ENCODE measurements around the gene COL11A2. TPM values are rescaled to one million over a fixed set of nuclear protein-coding genes. Genes with fewer than 3 reads are reported as not detected.

The COL11A2 gene
- total RNA-seq, 1 experiment from 2014 or later = 2.3 TPM

GRCh38 chr6:33211666-33212422 is 19.6 kb upstream of the COL11A2 start:
- Histone ChIP-seq H3K4ac (ENCODE audit: low read depth, low read length) (no peak overlapping the region), H3K4me2 (ENCODE audit: insufficient read depth, insufficient read length, low read length) (no peak overlapping the region), H2BK5ac (ENCODE audit: insufficient read length, low read length) (no peak overlapping the region), H3K23ac (ENCODE audit: insufficient read length, low read depth, low read length) (no peak overlapping the region), H2BK120ac (ENCODE audit: low read depth, low read length, poor library complexity, severe bottlenecking) (no peak overlapping the region), H3K56ac (ENCODE audit: insufficient read length, low read depth, low read length) (no peak overlapping the region), H2BK15ac (ENCODE audit: low read depth, low read length) (no peak overlapping the region), H3K9ac (ENCODE audit: extremely low read depth, insufficient read length, low read length) (no peak overlapping the region), H4K5ac (ENCODE audit: insufficient read length, low read depth, low read length) (no peak overlapping the region), H4K91ac (ENCODE audit: insufficient read length, low read depth, low read length) (no peak overlapping the region), H3K27ac (ENCODE audit: insufficient read length, low read depth, low read length) (no peak overlapping the region), H3K27me3 (ENCODE audit: insufficient read depth, low read length) (peaks cover 46% of the 10 kb centered on the region), H3K18ac (ENCODE audit: insufficient read length, low read depth, low read length) (no peak overlapping the region), H3K9me3 (ENCODE audit: control insufficient read depth, low read depth, low read length) (no peaks in the 10 kb centered on the region), H3K14ac (ENCODE audit: insufficient read depth, low read length) (no peak overlapping the region), H3K4me1 (ENCODE audit: insufficient read depth, low read length) (no peaks in the 10 kb centered on the region), H3T11ph (ENCODE audit: low read length) (no peak overlapping the region), H4K8ac (replicated peaks; ENCODE audit: insufficient read length, low read depth, low read length) (no peak overlapping the region), H3K23me2 (ENCODE audit: insufficient read length, low read depth, low read length, poor library complexity, severe bottlenecking) (peaks cover 20% of the 10 kb centered on the region), H4K20me1 (ENCODE audit: control insufficient read depth, insufficient read depth, insufficient read length) (peaks cover 3% of the 10 kb centered on the region), H3K79me2 (ENCODE audit: insufficient read depth, low read length) (no peaks in the 10 kb centered on the region), H2BK20ac (ENCODE audit: low read depth, low read length, poor library complexity, severe bottlenecking) (no peak overlapping the region), H2BK12ac (ENCODE audit: insufficient read length, low read depth, low read length) (no peak overlapping the region), H2AK5ac (ENCODE audit: insufficient read length, low read length) (no peak overlapping the region), H3K79me1 (ENCODE audit: insufficient read depth, low read depth, low read length, poor library complexity, severe bottlenecking) (no peaks in the 10 kb centered on the region), H2AFZ (ENCODE audit: low read length) (no peak overlapping the region)
- H3K27ac Mint-ChIP-seq = no peak overlapping the region; a peak in 1 of 7 replicates
- H3K4me1 Mint-ChIP-seq = peaks cover 33 to 48% of the 10 kb centered on the region in 2 experiments
- peaks cover 82% of the 10 kb centered on the region for H3K27me3 Mint-ChIP-seq (ENCODE audit: low read depth)
- H3K36me3 Mint-ChIP-seq (ENCODE audit: insufficient read depth in 1 of 3, low read depth in 3 of 3) = peaks cover 7 to 24% (median 16%) of the 10 kb centered on the region in 3 experiments; a peak in 6 of 7 replicates
- TF ChIP-seq, protein P1, sequence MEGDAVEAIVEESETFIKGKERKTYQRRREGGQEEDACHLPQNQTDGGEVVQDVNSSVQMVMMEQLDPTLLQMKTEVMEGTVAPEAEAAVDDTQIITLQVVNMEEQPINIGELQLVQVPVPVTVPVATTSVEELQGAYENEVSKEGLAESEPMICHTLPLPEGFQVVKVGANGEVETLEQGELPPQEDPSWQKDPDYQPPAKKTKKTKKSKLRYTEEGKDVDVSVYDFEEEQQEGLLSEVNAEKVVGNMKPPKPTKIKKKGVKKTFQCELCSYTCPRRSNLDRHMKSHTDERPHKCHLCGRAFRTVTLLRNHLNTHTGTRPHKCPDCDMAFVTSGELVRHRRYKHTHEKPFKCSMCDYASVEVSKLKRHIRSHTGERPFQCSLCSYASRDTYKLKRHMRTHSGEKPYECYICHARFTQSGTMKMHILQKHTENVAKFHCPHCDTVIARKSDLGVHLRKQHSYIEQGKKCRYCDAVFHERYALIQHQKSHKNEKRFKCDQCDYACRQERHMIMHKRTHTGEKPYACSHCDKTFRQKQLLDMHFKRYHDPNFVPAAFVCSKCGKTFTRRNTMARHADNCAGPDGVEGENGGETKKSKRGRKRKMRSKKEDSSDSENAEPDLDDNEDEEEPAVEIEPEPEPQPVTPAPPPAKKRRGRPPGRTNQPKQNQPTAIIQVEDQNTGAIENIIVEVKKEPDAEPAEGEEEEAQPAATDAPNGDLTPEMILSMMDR (conservative IDR thresholded peaks at IDR 0.05) = peak; percentile 40; the same call in 1 of the 3 replicates
- DNase-seq = peak; percentile 82
- peak overlapping the region in 1 of 2 experiments; percentile 94; a peak in 3 of 5 replicates for H3K4me3 Mint-ChIP-seq
- H3K9me3 Mint-ChIP-seq = no peaks in the 10 kb centered on the region
- WGBS (ENCODE audit: extremely low coverage, insufficient read length, low lambda C conversion rate) = no CpG with 5 or more reads among the region's 18 CpGs
